ENCODE measurements around the gene KCNG4.

KCNG4 gene, protein sequence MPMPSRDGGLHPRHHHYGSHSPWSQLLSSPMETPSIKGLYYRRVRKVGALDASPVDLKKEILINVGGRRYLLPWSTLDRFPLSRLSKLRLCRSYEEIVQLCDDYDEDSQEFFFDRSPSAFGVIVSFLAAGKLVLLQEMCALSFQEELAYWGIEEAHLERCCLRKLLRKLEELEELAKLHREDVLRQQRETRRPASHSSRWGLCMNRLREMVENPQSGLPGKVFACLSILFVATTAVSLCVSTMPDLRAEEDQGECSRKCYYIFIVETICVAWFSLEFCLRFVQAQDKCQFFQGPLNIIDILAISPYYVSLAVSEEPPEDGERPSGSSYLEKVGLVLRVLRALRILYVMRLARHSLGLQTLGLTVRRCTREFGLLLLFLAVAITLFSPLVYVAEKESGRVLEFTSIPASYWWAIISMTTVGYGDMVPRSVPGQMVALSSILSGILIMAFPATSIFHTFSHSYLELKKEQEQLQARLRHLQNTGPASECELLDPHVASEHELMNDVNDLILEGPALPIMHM

GRCh38 chr16:84239909-84240308 lies at the start of gene KCNG4:
TSS of gene KCNG4 (minus strand) at chr16:84240012. CDS start at chr16:84237485, 2,527 bp downstream.
- DNase-seq (ENCODE audit: low read depth, low spot score), result no peak

DNA sequence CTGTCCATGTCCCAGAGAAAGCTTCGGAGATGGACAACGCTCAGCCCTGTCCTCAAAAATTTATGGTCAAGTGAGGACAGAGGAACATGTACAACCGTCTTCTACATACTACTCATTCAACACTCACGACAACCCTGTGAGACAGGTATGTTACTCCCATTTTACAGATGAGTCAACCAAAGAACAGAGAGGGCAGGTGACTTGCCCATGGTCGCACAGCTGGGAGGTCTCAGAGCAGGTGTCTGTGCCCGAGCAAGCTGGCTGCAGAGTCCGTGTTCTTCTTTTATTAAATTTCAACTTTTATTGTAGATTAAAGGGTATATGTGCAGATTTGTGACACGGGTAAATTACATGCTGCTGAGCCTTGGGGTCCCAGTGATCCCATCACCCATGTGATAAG lies 49.1 kb upstream of the KCNG4 start:
- DNase-seq (ENCODE audit: low read depth, low spot score), result no peak

DNA sequence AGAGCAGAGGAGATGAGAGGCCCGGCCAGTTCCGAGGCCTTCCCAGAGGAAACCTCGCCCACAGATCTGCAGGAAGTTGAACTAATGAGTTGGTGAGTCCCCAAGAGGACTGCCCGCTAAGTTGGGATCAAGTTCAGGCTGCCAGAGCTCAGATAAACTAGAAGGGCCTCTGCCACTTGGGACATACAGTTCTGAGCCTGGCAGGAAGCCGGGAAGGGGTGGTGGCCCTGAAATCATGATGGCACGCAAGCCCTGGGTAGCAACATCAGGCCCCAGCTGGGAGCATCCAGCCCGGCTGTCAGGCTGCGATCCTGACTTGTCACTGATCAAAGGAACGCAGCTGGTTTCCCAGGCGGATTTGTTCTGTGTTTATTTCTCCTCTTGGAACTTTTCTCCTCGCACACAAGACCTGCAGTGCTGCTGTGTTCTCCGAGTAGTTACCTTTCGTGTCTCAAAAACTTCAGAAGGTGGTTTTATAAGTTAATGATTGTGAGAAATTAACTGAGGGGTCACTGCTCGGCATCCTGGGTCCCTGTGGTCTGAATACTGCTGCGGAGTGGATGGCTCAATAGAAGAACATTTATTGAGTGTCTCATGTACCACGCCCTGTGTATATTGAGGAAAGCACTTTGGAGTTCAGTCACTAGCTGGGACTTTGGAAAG lies 46.9 kb upstream of the KCNG4 start:
- DNase-seq (ENCODE audit: low read depth, low spot score), result no peak

- no peak for DNase-seq (ENCODE audit: low read depth, low spot score)
Measured at GRCh38 chr16:84284154-84284722, 44.4 kb upstream of the KCNG4 start.

GRCh38 chr16:84283314-84284153 lies 43.7 kb upstream of the KCNG4 start:
- DNase-seq (ENCODE audit: low read depth, low spot score), result no peak

GRCh38 chr16:84282533-84282932 lies 42.7 kb upstream of the KCNG4 start:
- DNase-seq (ENCODE audit: low read depth, low spot score), result no peak

DNA sequence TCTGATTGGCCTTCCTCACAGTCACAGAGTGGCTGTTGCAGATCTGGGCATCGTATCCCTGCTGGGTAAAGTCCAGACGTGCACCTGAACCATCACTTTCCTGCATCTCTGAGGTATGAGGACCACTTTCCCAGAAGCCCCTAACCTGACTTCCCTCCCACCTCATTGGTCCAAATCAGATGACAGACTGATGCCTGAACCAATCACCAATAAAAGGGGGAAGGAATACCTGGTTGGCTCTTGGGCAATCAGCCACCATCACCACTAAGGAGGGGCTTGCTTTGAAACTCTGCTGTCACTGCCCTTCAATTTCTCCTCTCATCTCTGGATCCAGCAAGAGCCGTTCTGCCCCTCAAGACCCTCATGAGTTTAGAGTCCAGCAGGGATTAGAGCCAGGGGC lies 41.3 kb upstream of the KCNG4 start:
- no peak for DNase-seq (ENCODE audit: low read depth, low spot score)

GRCh38 chr16:84279881-84280280 lies 40.1 kb upstream of the KCNG4 start:
- DNase-seq (ENCODE audit: low read depth, low spot score), result no peak

DNA sequence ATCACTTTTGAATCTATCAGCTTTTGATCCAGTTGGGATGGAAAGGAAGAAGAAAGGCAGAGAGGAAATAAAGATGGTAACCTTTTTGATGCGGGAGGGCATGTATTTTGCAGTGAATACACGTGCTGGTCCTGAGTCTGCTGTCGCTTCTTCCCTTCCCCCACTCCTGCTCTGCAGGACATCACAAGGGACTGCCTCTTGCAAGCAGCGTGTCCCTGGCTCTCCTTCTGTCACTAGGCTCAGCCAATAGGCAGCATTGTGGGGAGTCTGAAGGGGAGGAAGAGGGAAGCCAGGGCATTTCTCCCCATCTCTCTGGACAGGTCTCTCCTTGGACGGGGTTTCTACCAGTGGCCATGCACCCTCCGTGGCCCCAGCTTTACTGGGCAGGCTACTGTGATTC lies 39.2 kb upstream of the KCNG4 start:
- no peak for DNase-seq (ENCODE audit: low read depth, low spot score)

DNA sequence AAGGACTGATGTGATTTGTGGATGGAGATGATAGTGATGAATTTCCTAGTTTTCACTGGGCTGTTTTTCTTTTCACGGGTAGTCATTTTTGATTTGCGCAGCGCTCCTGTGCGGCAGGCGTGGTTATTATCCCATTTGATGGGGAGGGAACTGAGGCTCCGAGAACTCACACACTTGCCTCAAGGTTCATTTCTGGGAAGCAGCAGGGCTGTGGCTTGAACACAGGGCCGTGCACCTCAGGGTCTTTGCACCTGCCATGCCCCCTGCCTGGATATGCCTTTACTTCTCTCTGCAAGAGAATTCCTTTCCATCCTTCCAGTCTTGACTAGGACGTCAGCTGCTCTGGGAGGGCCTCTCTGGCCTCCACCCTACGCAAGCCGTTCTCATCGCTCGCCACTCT lies 38.5 kb upstream of the KCNG4 start:
- no peak for DNase-seq (ENCODE audit: low read depth, low spot score)

DNA sequence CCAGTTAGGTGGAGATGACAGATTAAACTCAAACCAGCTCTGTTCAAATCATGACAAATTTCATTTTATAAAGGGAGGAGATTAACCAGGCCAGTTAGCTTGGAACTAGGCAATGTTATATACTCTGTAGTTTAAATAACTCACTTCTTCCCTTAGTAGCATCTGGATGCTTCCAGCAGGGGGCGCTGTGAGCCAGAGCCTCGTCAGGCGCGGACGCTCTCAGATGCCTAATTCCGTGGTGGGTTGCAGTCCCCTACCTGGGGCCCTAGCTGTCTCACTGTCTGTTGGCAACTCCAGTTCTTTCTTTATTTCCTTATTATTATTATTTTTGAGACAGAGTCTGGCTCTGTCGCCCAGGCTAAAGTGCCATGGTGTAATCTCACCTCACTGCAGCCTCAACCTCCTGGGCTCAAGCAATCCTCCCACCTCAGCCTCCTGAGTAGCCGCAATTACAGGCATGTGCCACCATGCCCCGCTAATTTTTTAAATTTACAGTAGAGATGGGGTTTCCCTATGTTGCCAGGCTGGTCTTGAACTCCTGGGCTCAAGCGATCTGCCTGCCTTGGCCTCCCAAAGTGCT lies 37.5 kb upstream of the KCNG4 start:
- peak; percentile 50 for DNase-seq (ENCODE audit: low read depth, low spot score)

DNA sequence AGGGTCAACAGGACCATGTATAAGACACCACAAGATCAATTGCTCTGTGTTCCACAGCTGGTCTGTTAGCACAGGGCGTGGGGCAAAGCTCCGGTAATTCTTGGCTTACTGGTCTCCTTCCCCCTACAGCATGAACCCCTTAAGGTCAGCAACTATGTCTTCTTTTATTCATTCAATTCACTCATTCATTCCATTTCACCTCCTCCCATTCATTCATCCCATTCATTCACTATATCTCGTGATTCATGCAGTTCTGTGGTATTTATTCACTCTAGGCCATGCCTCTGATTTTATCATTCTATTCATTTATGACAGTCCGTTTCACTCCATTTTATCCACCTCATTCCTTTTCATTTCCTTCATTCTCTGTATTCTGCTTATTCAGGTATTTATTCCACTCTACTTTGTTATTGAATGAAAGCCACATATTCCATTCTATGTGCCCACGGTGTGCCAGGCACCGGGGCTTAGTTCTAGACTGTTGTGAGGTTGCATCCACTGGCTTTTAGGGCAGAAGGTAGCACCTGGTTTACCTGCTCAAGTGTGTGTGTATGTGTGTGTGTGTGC lies 35.9 kb upstream of the KCNG4 start:
- DNase-seq (ENCODE audit: low read depth, low spot score), result no peak

GRCh38 chr16:84274515-84274914 lies 34.7 kb upstream of the KCNG4 start:
- DNase-seq (ENCODE audit: low read depth, low spot score), result no peak

DNA sequence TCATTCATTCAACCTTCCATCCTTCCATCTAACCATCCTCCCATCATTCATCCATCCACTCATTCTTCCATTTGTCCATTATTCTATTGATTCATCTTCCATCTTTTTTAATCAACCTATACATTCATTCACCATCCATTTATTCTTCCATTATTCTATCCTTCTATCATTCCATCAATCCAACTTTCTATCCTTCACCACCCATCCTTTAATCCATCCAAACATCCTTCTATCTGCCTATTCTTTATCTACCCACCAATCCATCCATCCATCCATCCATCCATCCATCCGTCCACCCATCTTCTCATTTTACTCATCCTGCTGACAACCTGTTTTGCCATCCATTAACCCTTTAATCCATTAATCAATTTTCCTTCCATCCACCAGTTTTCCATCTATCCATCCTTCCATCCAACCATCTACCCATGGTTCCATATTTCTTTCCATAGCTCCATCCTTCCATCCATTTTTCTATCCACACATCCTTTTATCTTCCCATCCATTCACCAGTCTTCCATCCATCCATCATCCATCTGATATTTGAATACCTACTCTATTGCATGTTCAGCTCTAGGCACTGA lies 33.0 kb upstream of the KCNG4 start:
- no peak for DNase-seq (ENCODE audit: low read depth, low spot score)

GRCh38 chr16:84271866-84272265 lies 32.1 kb upstream of the KCNG4 start:
- no peak for DNase-seq (ENCODE audit: low read depth, low spot score)

DNA sequence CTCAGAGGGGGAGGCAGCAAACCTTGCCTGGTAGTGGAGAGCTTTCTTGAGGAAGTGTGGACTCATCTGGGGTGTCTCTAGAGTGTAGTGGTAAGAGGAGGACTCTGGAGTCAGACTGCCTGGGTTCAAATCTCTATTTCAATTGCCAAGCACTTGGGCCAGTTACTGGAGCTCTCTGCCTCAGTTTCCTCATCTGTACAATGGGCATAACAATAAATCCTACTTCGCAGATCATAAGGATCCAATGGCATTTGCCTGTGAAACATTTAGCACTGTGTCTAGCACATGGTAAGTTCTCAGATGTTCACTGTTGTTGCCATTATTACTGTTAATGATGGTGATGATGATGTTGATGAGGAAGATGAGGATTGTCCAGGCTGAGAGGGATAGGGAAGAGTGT lies 31.2 kb upstream of the KCNG4 start:
- DNase-seq (ENCODE audit: low read depth, low spot score), result no peak

DNA sequence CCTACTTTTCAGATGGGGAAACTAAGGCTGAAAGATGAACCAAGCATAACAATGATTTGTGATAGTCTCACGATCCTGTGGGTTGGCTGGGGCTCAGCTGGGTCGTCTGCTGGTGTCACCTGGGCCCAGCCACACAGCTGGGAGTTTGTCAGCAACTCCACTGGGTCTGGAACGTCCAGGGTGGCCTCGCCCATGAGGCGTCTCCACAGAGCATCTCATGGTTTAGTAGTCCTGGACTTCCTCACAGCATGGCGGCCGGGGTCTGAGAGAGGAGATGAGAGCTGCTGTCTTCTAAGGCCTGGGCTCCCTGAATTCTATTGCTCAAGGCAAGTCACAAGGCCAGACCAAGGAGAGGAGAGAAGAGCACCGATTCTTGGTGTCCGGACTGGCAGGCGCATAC lies 30.7 kb upstream of the KCNG4 start:
- no peak for DNase-seq (ENCODE audit: low read depth, low spot score)

- no peak for DNase-seq (ENCODE audit: low read depth, low spot score)
Measured at GRCh38 chr16:84270071-84270470, 30.3 kb upstream of the KCNG4 start.

- no peak for DNase-seq (ENCODE audit: low read depth, low spot score)
Measured at GRCh38 chr16:84268291-84269040, 28.7 kb upstream of the KCNG4 start.

GRCh38 chr16:84267380-84267779 lies 27.6 kb upstream of the KCNG4 start:
- DNase-seq (ENCODE audit: low read depth, low spot score), result no peak

All from activated CD4-positive, CD25-positive, alpha-beta regulatory T cell treated with anti-CD3 and anti-CD28 coated beads, Interleukin-2, amount 50 U/mL, for 16 hours (primary cell).